K562 (cell line): Measurements from ENCODE around the gene EWSR1. TPM values are rescaled to one million over a fixed set of nuclear protein-coding genes. Genes with fewer than 3 reads are reported as not detected.

ENCODE experiments used
- BRD4 ChIP-seq: fragments of 200-600 bp; sonication (generic); IDR thresholded peaks from 2 replicates; pipeline ENCODE4 v1.6.1; 2017; ENCODE audit warnings: inconsistent platforms
- CXXC5 ChIP-seq: fragments of 250-450 bp; sonication (Bioruptor Pico); IDR thresholded peaks from 2 replicates; pipeline ENCODE4 v1.8.0; 2022; ENCODE audit warnings: inconsistent platforms, mild to moderate bottlenecking, moderate library complexity
- FIP1L1 ChIP-seq: fragments of 200-400 bp; formaldehyde crosslinking; IDR thresholded peaks from 2 replicates; pipeline ENCODE4 v1.6.1; 2018; ENCODE audit warnings: mild to moderate bottlenecking, low read depth, low read length; ENCODE audit not compliant: poor library complexity, severe bottlenecking
- FOXA1 ChIP-seq: fragments of 450-650 bp; IDR thresholded peaks from 2 replicates; pipeline ENCODE4 v1.6.1; 2016; ENCODE audit warnings: mild to moderate bottlenecking, borderline replicate concordance
- FOXA3 ChIP-seq, 2 experiments: fragments of 450-650 bp in 1 of 2; sonication (generic) in 1 of 2; formaldehyde crosslinking; IDR thresholded peaks in 1 of 2; conservative IDR thresholded peaks in 1 of 2; 2 replicates each; pipeline versions ENCODE4 v1.4.0 to v1.8.0; 2020 to 2022; ENCODE audit warnings: mild to moderate bottlenecking in 2 of 2, missing genetic modification reagents in 1 of 2
- HDAC8 ChIP-seq: fragments of 450-650 bp; IDR thresholded peaks from 2 replicates; pipeline ENCODE4 v1.6.1; 2016; ENCODE audit warnings: mild to moderate bottlenecking, missing genetic modification characterization, moderate library complexity, missing compliant biosample characterization
- MYC ChIP-seq, 2 experiments: fragments of 250-450 bp in 1 of 2; sonication (Bioruptor Pico) in 1 of 2; IDR thresholded peaks; 2 replicates each; pipeline versions ENCODE4 v1.5.1 to v1.6.1; 2012 to 2021; ENCODE audit warnings: low read depth in 2 of 2, borderline replicate concordance in 1 of 2, improper control_type of control experiment in 1 of 2, low read length in 1 of 2, mild to moderate bottlenecking in 1 of 2, moderate library complexity in 1 of 2
- RBFOX2 ChIP-seq: fragments of 200-400 bp; formaldehyde crosslinking; IDR thresholded peaks from 2 replicates; pipeline ENCODE4 v1.6.1; 2017; ENCODE audit warnings: low read depth, mild to moderate bottlenecking, low read length, moderate library complexity
- SIN3A ChIP-seq, 2 experiments: fragments of 150-350 bp in 1 of 2; IDR thresholded peaks; 2 replicates each; pipeline ENCODE4 v1.6.1; 2011 to 2016; ENCODE audit warnings: borderline replicate concordance in 2 of 2, low read depth in 2 of 2, low read length in 2 of 2, mild to moderate bottlenecking in 2 of 2, moderate library complexity in 2 of 2; ENCODE audit not compliant: control insufficient read depth in 1 of 2
- VEZF1 ChIP-seq: fragments of 200-800 bp; sonication (Bioruptor generic); IDR thresholded peaks from 2 replicates; pipeline ENCODE4 v1.6.1; 2017; ENCODE audit warnings: missing genetic modification characterization, missing compliant biosample characterization
- ZNF586 ChIP-seq: fragments of 450-650 bp; formaldehyde crosslinking; conservative IDR thresholded peaks from 2 replicates; pipeline ENCODE4 v1.4.0; 2020; ENCODE audit warnings: mild to moderate bottlenecking, moderate library complexity
- polyA plus RNA-seq, 8 experiments: library from polyadenylated mRNA; depleted of rRNA in 4 of 8; stranded (reverse) in 5 of 8; unstranded in 3 of 8; fragments of >200 nt; fragmentation: Nextera tagmentation in 2 of 8; fragmentation: Illumina TruSeq in 1 of 8; extraction: Ambion mirVana in 2 of 8; extraction: Trizol in 1 of 8; gene quantifications; 2 replicates each; pipeline versions ENCODE4 v1.2.1 to v1.2.3, GENCODE V29; 2011 to 2014; ENCODE audit warnings: inconsistent platforms in 1 of 8, missing spikeins in 1 of 8
- total RNA-seq, 7 experiments: library from RNA; depleted of rRNA in 6 of 7; stranded (reverse); fragments of >200 nt in 6 of 7; fragmentation: Illumina TruSeq in 2 of 7; extraction: Trizol in 2 of 7; gene quantifications; 2 replicates each; pipeline versions ENCODE4 v1.2.1 to v1.2.3, GENCODE V29; 2011 to 2021; ENCODE audit warnings: low replicate concordance in 1 of 7
- TF ChIP-seq, protein P1 (sequence below), 2 experiments: fragments of 450-650 bp; formaldehyde crosslinking in 1 of 2; IDR thresholded peaks; 2 replicates each; pipeline versions ENCODE4 v1.4.0 to v1.6.1; 2014 to 2020; ENCODE audit warnings: mild to moderate bottlenecking in 2 of 2, borderline replicate concordance in 1 of 2, low read depth in 1 of 2
- TF ChIP-seq, protein P2 (sequence below): fragments of 250-450 bp; sonication (Bioruptor Pico); IDR thresholded peaks from 2 replicates; pipeline ENCODE4 v1.4.0; 2020

EWSR1 gene
- total and polyA plus RNA-seq, 9 of the 15 experiments (the other 6 are each of a cell fraction or from before 2014, with no cell fraction given) = 83.3 to 450 (median 239) TPM

- TF ChIP-seq VEZF1 (CRISPR knock-in tag) = no peak; the same call in 1 of the 2 replicates
- peak; percentile 85 for TF ChIP-seq MYC (IDR thresholded peaks at IDR 0.05; ENCODE audit: low read depth, low read length)
- no peak for TF ChIP-seq MYC (CRISPR knock-in tag; IDR thresholded peaks at IDR 0.05; ENCODE audit: borderline replicate concordance, low read depth)
- TF ChIP-seq, protein P1, sequence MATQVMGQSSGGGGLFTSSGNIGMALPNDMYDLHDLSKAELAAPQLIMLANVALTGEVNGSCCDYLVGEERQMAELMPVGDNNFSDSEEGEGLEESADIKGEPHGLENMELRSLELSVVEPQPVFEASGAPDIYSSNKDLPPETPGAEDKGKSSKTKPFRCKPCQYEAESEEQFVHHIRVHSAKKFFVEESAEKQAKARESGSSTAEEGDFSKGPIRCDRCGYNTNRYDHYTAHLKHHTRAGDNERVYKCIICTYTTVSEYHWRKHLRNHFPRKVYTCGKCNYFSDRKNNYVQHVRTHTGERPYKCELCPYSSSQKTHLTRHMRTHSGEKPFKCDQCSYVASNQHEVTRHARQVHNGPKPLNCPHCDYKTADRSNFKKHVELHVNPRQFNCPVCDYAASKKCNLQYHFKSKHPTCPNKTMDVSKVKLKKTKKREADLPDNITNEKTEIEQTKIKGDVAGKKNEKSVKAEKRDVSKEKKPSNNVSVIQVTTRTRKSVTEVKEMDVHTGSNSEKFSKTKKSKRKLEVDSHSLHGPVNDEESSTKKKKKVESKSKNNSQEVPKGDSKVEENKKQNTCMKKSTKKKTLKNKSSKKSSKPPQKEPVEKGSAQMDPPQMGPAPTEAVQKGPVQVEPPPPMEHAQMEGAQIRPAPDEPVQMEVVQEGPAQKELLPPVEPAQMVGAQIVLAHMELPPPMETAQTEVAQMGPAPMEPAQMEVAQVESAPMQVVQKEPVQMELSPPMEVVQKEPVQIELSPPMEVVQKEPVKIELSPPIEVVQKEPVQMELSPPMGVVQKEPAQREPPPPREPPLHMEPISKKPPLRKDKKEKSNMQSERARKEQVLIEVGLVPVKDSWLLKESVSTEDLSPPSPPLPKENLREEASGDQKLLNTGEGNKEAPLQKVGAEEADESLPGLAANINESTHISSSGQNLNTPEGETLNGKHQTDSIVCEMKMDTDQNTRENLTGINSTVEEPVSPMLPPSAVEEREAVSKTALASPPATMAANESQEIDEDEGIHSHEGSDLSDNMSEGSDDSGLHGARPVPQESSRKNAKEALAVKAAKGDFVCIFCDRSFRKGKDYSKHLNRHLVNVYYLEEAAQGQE (IDR thresholded peaks at IDR 0.05; ENCODE audit: borderline replicate concordance) = 0 out of 2 replicates have a peak, but pooled peaks have one; percentile 3
- TF ChIP-seq, protein P1 (CRISPR knock-in tag; IDR thresholded peaks at IDR 0.05; ENCODE audit: low read depth) = no peak
- TF ChIP-seq SIN3A (IDR thresholded peaks at IDR 0.05; ENCODE audit: borderline replicate concordance in 2 of 2, control insufficient read depth in 1 of 2, low read depth in 2 of 2, low read length in 2 of 2) = 0 out of 4 replicates have a peak, but pooled peaks of 1 of the 2 experiments have one; percentile 24
- TF ChIP-seq FOXA3 (CRISPR knock-in tag; conservative IDR thresholded peaks at IDR 0.05 in 1 of 2, IDR thresholded peaks at IDR 0.05 in 1 of 2) = no peak; a peak in 1 of 4 replicates
- peak; percentile 63 for TF ChIP-seq FIP1L1
- peak; percentile 48 for TF ChIP-seq CXXC5
- 0 out of 2 replicates have a peak, but pooled peaks have one; percentile 27 for TF ChIP-seq HDAC8 (tag)
- TF ChIP-seq RBFOX2 = peak; percentile 85
- no peak for TF ChIP-seq FOXA1
- TF ChIP-seq BRD4 = peak; percentile 99
- TF ChIP-seq, protein P2, sequence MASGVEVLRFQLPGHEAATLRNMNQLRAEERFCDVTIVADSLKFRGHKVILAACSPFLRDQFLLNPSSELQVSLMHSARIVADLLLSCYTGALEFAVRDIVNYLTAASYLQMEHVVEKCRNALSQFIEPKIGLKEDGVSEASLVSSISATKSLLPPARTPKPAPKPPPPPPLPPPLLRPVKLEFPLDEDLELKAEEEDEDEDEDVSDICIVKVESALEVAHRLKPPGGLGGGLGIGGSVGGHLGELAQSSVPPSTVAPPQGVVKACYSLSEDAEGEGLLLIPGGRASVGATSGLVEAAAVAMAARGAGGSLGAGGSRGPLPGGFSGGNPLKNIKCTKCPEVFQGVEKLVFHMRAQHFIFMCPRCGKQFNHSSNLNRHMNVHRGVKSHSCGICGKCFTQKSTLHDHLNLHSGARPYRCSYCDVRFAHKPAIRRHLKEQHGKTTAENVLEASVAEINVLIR (CRISPR knock-in tag) = no peak
- TF ChIP-seq ZNF586 (CRISPR knock-in tag) = no peak
Measured at GRCh38 chr22:29268511-29269229, 602 bp downstream of the EWSR1 start (continued).
